Mucosa of descending colon (tissue), 3 donors: ENCODE data around the gene ZNF407. TPM values are rescaled to one million over a fixed set of nuclear protein-coding genes. Genes with fewer than 3 reads are reported as not detected.

Experiments used
- ATAC-seq: fragments of 200-7000 bp; cut with Tn5 transposase; one replicate; pipeline ENCODE4 v1.9.1; 2020; ENCODE audit warnings: mild to moderate bottlenecking, moderate library complexity
- DNase-seq, 3 donors: peaks; one replicate each; pipeline ENCODE4 v3.0.0-alpha.2; 2020
- H3K36me3 ChIP-seq: fragments of 200-600 bp; one replicate; pipeline ENCODE4 v1.8.0; 2021; ENCODE audit warnings: low read depth, mild to moderate bottlenecking
- H3K4me1 ChIP-seq: fragments of 200-600 bp; one replicate; pipeline ENCODE4 v1.8.0; 2021; ENCODE audit warnings: low read depth, mild to moderate bottlenecking
- H3K4me3 ChIP-seq: fragments of 200-600 bp; one replicate; pipeline ENCODE4 v1.8.0; 2021; ENCODE audit warnings: mild to moderate bottlenecking
- H3K9me3 ChIP-seq: fragments of 200-600 bp; one replicate; pipeline ENCODE4 v1.8.0; 2021; ENCODE audit warnings: mild to moderate bottlenecking
- intact Hi-C, 2 donors: fragments of 100-400 bp; cut with DNase I in 1 of 2; cut with micrococcal nuclease in 1 of 2; formaldehyde crosslinking; loops; one replicate each; pipeline versions ENCODE4 v1.11.0 to v1.11.1; 2022; cut with DNase I, micrococcal nuclease
- total RNA-seq, 3 donors: library from RNA; stranded (reverse); fragmentation: NEBNext Ultra II Directional in 2 of 3; extraction: Animal tissue kit (Norgen Biotek cat#: 25700) in 2 of 3; gene quantifications; one replicate each; pipeline versions ENCODE4 v1.2.1 to v1.2.4, GENCODE V29; 2021 to 2023
- TF ChIP-seq, protein P1 (sequence below): fragments of 200-600 bp; IDR thresholded peaks from one replicate; pipeline ENCODE4 v1.8.0; 2022; ENCODE audit warnings: antibody characterized with exemption, mild to moderate bottlenecking
- donor health status: DM: no; HTN: no; CAD: no; lungs with moderate emphysema.
- donor health status: DM: no; HTN: no; CAD: no.
- donor health status: DM: no; HTN: yes; CAD: no.

The ZNF407 gene
- total RNA-seq, 3 donors from 2014 or later = 13.0 to 25.1 (median 18.8) TPM

DNA sequence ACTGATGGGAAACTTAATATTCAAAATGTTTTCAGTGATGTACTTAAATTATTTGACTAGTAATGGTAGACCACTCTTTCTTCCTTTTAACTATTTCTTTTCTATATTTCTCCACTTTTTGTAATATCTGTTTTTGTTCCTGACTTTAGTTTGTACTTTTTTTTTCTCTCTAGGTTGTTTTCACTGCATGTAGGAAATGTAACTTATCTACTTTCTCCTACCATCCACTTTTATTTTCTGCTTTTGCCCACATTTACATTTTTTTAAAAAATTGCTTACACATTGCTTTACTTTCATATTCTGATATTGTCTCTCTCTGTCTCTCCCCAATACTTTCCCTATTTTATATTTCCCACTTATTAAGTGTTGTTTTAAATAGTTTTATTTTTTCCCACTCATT is 47.0 kb downstream of the ZNF407 start:
- DNase-seq (no peak), ATAC-seq (no peak)
- intact Hi-C loops = loop anchor here in 1 of 2 donors (10.0 kb wide), 1 partner anchor 560 kb away; the partner anchor contains the start of gene PTGR3
- TF ChIP-seq, protein P1, sequence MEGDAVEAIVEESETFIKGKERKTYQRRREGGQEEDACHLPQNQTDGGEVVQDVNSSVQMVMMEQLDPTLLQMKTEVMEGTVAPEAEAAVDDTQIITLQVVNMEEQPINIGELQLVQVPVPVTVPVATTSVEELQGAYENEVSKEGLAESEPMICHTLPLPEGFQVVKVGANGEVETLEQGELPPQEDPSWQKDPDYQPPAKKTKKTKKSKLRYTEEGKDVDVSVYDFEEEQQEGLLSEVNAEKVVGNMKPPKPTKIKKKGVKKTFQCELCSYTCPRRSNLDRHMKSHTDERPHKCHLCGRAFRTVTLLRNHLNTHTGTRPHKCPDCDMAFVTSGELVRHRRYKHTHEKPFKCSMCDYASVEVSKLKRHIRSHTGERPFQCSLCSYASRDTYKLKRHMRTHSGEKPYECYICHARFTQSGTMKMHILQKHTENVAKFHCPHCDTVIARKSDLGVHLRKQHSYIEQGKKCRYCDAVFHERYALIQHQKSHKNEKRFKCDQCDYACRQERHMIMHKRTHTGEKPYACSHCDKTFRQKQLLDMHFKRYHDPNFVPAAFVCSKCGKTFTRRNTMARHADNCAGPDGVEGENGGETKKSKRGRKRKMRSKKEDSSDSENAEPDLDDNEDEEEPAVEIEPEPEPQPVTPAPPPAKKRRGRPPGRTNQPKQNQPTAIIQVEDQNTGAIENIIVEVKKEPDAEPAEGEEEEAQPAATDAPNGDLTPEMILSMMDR = no peak
- Histone ChIP-seq H3K4me3 (no peak overlapping the region), H3K9me3 (no peaks in the 10 kb centered on the region), H3K36me3 (no peaks in the 10 kb centered on the region), H3K4me1 (no peaks in the 10 kb centered on the region)

GRCh38 chr18:74645679-74646078 is 48.0 kb downstream of the ZNF407 start:
- ATAC-seq = no peak
- intact Hi-C loops = loop anchor here in 1 of 2 donors (10.0 kb wide), 1 partner anchor 559 kb away; the partner anchor contains the start of gene PTGR3
- H3K4me1 ChIP-seq = no peaks in the 10 kb centered on the region
- H3K36me3 ChIP-seq = no peaks in the 10 kb centered on the region
- no peaks in the 10 kb centered on the region for H3K9me3 ChIP-seq
- no peak for DNase-seq
- no peak overlapping the region for H3K4me3 ChIP-seq
- TF ChIP-seq, protein P1 = no peak

GRCh38 chr18:74651327-74652128 is 53.9 kb downstream of the ZNF407 start:
- ATAC-seq = no peak
- no peak overlapping the region for H3K4me3 ChIP-seq
- DNase-seq = no peak
- no peaks in the 10 kb centered on the region for H3K4me1 ChIP-seq
- H3K9me3 ChIP-seq = no peaks in the 10 kb centered on the region
- intact Hi-C loops = loop anchor here in 1 of 2 donors (5.0 kb wide), 1 partner anchor 826 kb away; no protein-coding TSS in a partner anchor
- TF ChIP-seq, protein P1 = no peak
- H3K36me3 ChIP-seq = no peaks in the 10 kb centered on the region

GRCh38 chr18:74652392-74652988 is 54.8 kb downstream of the ZNF407 start:
- no peak for ATAC-seq
- Histone ChIP-seq H3K36me3 (no peaks in the 10 kb centered on the region), H3K4me1 (no peaks in the 10 kb centered on the region), H3K9me3 (no peaks in the 10 kb centered on the region), H3K4me3 (no peak overlapping the region)
- peak in 1 of 3 donors; percentile 18 for DNase-seq
- intact Hi-C loops = loop anchor here in 1 of 2 donors (5.0 kb wide), 1 partner anchor 825 kb away; no protein-coding TSS in a partner anchor
- TF ChIP-seq, protein P1 = no peak

DNA sequence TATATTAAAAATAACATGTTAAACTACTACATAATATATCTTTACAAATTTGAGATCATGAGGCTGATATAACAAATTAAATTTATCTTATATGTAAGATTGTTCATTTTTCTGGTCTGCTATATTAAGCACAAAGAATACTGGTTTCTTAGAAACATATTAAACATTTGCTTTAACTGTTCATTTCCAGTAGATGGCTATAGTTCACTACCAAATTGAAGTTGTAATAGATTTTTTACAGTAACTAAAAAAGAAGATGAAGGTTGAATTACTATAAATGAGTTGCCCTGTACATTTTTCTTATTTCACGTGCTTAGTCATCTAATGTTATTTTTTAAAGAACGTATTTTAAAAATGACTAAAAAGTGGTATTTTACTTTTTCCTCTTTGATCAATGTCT is 57.0 kb downstream of the ZNF407 start:
- no peaks in the 10 kb centered on the region for H3K4me1 ChIP-seq
- ATAC-seq = no peak
- no peak for DNase-seq
- TF ChIP-seq, protein P1 = no peak
- no peaks in the 10 kb centered on the region for H3K9me3 ChIP-seq
- intact Hi-C loops = loop anchor here in 1 of 2 donors (5.0 kb wide), 1 partner anchor 823 kb away; no protein-coding TSS in a partner anchor
- H3K4me3 ChIP-seq = no peak overlapping the region
- no peaks in the 10 kb centered on the region for H3K36me3 ChIP-seq
